ENCODE data around the gene OR8A1.

Gene OR8A1

GRCh38 chr11:124612567-124613246 is 42.9 kb downstream of the OR8A1 start:
- Histone ChIP-seq H3K4me1 (ENCODE audit: control insufficient read depth, insufficient read depth, low read length) (no peaks in the 10 kb centered on the region), H3K36me3 (ENCODE audit: control insufficient read depth, insufficient read depth, low read length) (no peaks in the 10 kb centered on the region)

GRCh38 chr11:124618863-124619262 is 49.1 kb downstream of the OR8A1 start:
- no peaks in the 10 kb centered on the region for H3K36me3 ChIP-seq (ENCODE audit: control insufficient read depth, insufficient read depth, low read length)
- H3K4me3 ChIP-seq (ENCODE audit: low read depth, low read length), result no peak overlapping the region
- peaks cover 4% of the 10 kb centered on the region; the same call in 1 of the 2 replicates for H3K4me1 ChIP-seq (ENCODE audit: control insufficient read depth, insufficient read depth, low read length)
- H3K27ac ChIP-seq (ENCODE audit: low read depth, low read length), result no peak overlapping the region
- no peaks in the 10 kb centered on the region for H3K9me3 ChIP-seq (ENCODE audit: control insufficient read depth, insufficient read depth, low read length)
- no peak overlapping the region for H3K9ac ChIP-seq (ENCODE audit: low read depth, low read length)
- peaks cover 9% of the 10 kb centered on the region; the same call in 1 of the 2 replicates for H3K27me3 ChIP-seq (ENCODE audit: control insufficient read depth, insufficient read depth, low read length)

More at GRCh38 chr11:124612567-124613246, 42.9 kb downstream of the OR8A1 start:
- no peak overlapping the region for H3K27ac ChIP-seq (ENCODE audit: low read depth, low read length)
- no peaks in the 10 kb centered on the region for H3K9me3 ChIP-seq (ENCODE audit: control insufficient read depth, insufficient read depth, low read length)
- H3K27me3 ChIP-seq (ENCODE audit: control insufficient read depth, insufficient read depth, low read length), result no peaks in the 10 kb centered on the region
- H3K9ac ChIP-seq (ENCODE audit: low read depth, low read length), result no peak overlapping the region
- H3K4me3 ChIP-seq (ENCODE audit: low read depth, low read length), result no peak overlapping the region
